NCI-H146 (cell line): ENCODE measurements around the gene STAP1.
"Not testable (repeated sequence)": the region's sequence is repeated elsewhere in the genome, so short reads cannot be mapped to it uniquely, and the experiment has no call there.

Experiments used
- DNase-seq: peaks from one replicate; lab custom pipeline; 2025; lab: John Stamatoyannopoulos, UW

STAP1 gene

DNA sequence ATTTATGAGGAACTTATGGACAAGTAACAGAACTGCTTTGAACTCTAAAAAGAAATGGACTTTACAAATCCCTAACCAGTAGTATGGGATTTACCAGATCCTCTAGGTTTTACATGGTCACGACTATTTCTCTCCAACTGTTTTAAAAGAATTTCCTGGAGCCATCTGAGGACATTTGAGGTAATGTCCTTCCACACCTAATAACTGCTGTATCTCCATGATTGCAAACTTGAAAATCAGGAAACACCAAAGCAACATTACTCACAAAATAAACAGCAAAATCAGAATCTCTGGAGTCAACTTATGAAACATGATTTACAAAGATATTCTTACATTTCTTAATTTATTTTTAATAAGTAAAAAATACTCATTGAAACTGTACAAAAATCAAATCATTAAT is 58.0 kb downstream of the STAP1 start:
- no peak for DNase-seq

DNA sequence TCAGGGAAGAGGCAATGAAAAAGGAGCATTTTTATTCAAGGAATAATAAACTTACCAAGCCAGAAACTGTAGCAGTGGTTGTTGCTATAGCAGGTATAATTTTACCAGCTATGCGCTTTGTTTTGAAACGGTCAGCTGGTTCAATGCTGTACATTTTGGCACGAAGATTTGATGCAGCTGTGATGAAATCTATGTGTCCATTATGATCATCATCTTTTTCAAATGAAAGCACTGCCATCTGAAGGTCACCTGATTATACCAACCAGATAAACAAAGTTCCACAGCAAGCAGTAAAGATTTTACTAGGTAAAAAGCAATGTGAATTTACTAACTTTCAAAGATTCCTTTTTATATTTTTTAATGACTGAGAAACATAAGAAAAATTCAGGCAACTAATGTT is 66.4 kb downstream of the STAP1 start:
- DNase-seq: no peak

DNA sequence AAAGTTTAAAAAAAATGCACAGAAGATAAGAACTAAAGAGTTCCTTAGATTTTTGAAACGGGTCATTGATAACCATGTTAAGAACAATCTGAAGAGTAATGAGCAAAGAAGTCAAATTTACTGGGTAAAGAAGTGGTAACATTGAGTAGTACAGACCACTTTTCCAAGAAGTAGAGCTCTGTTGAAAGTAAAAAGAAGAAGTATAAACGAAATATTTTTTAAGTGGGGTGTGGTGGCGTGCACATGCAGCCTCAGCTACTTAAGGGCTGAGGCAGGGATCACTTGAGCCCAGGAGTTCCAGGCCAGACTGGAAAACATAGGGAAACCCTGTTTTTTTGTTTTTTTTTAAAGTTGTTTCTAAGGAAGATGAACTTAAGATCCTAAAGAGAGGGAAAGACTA is 74.0 kb downstream of the STAP1 start:
- DNase-seq: no peak

DNA sequence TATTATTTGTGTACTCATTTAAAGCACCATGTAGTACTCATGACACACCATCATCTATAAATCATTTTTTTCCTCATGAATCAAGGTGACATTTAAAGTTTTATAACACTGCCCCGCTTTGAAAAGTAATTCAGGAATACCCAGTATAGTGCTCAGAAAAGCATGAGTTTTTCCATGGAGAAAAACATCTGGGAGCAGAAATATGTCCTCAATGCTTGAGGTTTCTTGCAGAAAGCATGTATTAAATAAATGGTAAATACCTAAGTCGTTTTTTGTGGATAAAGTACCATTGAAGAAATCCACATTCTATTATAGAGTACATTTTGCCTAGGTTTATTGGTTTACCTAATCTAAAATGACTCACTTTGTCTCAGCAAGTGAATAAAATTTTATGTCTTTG is 76.2 kb downstream of the STAP1 start:
- no peak for DNase-seq

DNA sequence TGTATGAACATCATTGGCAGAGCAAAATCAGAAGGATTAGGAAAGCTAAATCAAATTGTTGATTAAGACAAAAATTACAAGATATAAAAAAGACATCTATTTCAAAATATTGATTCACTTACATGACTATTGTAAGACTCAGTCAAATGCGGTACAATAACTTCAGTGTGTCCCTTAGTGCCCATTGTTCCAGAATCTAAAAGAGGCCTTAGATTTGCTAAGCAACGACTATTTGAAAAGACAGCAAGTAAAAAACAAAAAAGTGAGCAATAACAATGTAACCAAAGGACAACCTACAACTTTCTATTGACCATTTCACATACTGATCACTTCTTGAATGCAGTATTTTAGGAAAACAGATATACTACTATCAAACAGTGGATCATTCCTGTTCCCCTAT is 76.8 kb downstream of the STAP1 start:
- DNase-seq: no peak

DNA sequence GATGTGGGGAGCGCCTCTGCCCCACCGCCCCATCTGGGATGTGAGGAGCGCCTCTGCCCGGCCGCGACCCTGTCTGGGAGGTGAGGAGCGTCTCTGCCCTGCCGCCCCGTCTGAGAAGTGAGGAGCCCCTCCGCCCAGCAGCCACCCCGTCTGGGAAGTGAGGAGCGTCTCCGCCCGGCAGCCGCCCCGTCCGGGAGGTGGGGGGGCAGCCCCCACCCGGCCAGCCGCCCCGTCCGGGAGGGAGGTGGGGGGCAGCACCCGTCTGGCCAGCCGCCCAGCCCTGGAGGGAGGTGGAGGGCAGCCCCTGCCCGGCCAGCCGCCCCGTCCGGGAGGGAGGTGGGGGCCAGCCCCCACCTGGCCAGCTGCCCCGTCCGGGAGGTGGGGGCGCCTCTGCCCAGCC is 78.5 kb downstream of the STAP1 start:
- not testable (repeated sequence) for DNase-seq

DNA sequence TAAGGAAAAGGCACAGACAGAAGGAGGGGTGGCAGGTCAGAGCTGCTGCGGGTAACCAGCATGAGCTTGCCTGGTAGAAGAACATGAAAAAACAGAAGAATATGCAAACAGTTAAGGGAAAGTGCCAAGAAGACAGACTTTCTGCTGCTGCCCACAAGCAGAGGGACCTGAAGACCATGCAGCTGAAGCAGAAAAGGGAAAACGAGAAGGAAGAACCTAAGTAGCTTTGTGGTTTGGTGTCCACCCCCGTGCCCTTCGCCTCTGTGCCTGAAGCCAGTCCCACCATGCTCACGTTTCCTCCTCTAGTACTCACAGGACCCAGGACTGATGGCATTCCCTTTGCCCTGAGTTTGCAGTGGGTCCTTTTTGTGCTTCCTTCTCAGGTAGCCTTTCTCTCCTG is 79.6 kb downstream of the STAP1 start:
- DNase-seq: no peak

DNA sequence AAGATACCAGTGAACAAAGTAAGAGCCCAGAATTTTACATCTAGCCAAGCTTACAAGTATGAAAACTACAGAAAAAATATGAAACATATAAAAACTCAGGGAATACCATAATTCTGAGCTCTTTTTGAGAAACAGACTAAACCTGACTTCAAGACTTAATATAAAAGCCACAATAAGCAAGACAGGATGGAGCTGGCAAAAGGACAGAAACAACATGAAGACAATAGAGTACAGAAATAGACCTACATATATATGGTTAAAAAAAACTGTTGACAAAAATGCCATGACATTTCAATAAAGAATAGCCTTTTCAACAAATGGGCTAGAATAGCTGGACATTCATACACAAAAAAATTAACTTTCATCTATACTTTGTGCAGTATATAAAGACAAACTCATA is 93.0 kb downstream of the STAP1 start:
- DNase-seq: no peak
